CD4-positive, alpha-beta T cell treated with Interleukin-17A for 1 hour (primary cell): Measurements from ENCODE around the gene TBCC.

ENCODE experiments used
- DNase-seq: peaks from one replicate; pipeline ENCODE4 v3.0.0-alpha.2; 2020

The TBCC gene

GRCh38 chr6:42745640-42746462 is at the start of gene TBCC:
Gene TBCC (minus strand): TSS chr6:42746103. CDS start chr6:42746073, 30 bp downstream.
- DNase-seq: peak; percentile 98

GRCh38 chr6:42795651-42796050 is 49.7 kb upstream of the TBCC start:
- no peak for DNase-seq

- DNase-seq: no peak
These were observed 45.9 kb upstream of the TBCC start for GRCh38 chr6:42791706-42792320.

GRCh38 chr6:42790549-42791181 is 44.8 kb upstream of the TBCC start:
- no peak for DNase-seq

GRCh38 chr6:42788671-42789070 is 42.8 kb upstream of the TBCC start:
- no peak for DNase-seq

- DNase-seq: no peak
These were observed 41.2 kb upstream of the TBCC start for GRCh38 chr6:42787063-42787472.

- no peak for DNase-seq
These were observed 40.7 kb upstream of the TBCC start for GRCh38 chr6:42786525-42786985.

- DNase-seq: no peak
These were observed 39.0 kb upstream of the TBCC start for GRCh38 chr6:42784717-42785498.

- DNase-seq: peak; percentile 71
These were observed 38.2 kb upstream of the TBCC start for GRCh38 chr6:42783876-42784642.

- DNase-seq: peak; percentile 85
These were observed 37.4 kb upstream of the TBCC start for GRCh38 chr6:42783177-42783875.

- DNase-seq: peak; percentile 90
These were observed 36.8 kb upstream of the TBCC start for GRCh38 chr6:42782689-42783176.

- peak; percentile 85 for DNase-seq
These were observed 36.1 kb upstream of the TBCC start, which contains the start of gene BICRAL for GRCh38 chr6:42781796-42782688. Gene BICRAL (plus strand): TSS chr6:42782052. CDS start chr6:42822023, 39,971 bp downstream.

- DNase-seq: peak; percentile 49
These were observed 35.6 kb upstream of the TBCC start for GRCh38 chr6:42781546-42781795.

GRCh38 chr6:42779521-42779920 is 33.6 kb upstream of the TBCC start:
- DNase-seq: no peak

GRCh38 chr6:42778122-42778521 is 32.2 kb upstream of the TBCC start:
- no peak for DNase-seq

GRCh38 chr6:42777126-42777822 is 31.4 kb upstream of the TBCC start:
- DNase-seq: no peak

GRCh38 chr6:42774821-42775487 is 29.1 kb upstream of the TBCC start:
- peak; percentile 84 for DNase-seq

GRCh38 chr6:42774201-42774600 is 28.3 kb upstream of the TBCC start:
- peak; percentile 53 for DNase-seq

GRCh38 chr6:42771741-42772100 is 25.8 kb upstream of the TBCC start:
- peak; percentile 82 for DNase-seq
